Cortex of kidney (tissue), 1 donor: Measurements from ENCODE around the gene DNAH8.
"Not testable (repeated sequence)": the region's sequence is repeated elsewhere in the genome, so short reads cannot be mapped to it uniquely, and the experiment has no call there.

ENCODE experiments used
- DNase-seq: peaks from one replicate; lab custom pipeline; 2025; lab: John Stamatoyannopoulos, UW

DNAH8 gene

GRCh38 chr6:38907264-38907663, 192.2 kb downstream of the DNAH8 start:
- no peak for DNase-seq

DNA sequence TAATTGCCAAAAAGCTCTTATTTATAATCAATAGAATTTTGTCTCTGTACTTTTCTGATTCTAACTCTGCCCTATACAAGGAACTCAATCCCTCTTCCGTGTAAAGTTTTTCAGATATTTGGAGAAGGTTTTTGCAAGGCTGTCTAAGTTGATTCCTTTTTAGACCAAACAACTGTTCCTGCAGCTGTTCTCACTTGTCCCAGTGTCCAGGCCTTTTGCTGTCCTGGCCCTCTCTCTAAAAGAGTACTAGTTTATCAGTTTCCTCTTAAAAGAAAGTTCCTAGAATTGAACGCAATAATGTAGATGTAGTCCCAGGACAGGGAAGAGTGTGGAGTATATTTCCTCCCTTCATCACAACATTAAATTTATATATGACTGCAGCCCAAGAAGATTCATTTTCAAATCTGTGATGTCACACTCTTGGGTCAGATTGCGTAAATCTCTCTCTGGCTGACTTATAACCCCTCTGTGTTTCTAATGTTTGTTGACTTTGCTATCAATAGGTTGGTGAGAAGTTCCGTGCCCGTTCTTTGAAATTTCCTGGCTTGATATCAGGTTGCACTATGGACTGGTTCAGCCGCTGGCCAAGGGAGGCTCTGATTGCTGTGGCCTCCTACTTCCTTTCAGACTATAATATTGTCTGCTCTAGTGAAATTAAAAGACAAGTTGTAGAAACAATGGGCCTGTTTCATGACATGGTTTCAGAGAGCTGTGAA, 194.1 kb downstream of the DNAH8 start:
- no peak for DNase-seq

GRCh38 chr6:38910207-38910606, 195.1 kb downstream of the DNAH8 start:
- DNase-seq: no peak

DNA sequence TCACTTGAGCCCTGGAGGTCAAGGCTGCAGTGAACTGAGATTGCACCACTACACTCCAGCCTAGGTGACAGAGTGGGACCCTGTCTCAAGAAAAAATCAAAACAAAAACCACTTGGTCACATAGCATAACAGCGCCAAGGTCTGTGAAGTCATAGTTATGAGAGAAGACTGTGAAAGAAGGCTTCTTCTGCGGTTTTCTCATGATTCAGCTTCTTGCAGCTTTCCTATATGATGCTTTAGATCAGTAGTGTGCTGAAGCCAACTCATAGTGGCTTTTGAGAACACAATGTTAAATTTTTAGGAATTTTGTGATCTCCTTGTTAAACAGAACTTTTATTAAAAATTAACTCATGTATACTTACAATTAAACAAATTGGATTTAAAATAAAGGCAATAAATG, 197.3 kb downstream of the DNAH8 start:
- no peak for DNase-seq

DNA sequence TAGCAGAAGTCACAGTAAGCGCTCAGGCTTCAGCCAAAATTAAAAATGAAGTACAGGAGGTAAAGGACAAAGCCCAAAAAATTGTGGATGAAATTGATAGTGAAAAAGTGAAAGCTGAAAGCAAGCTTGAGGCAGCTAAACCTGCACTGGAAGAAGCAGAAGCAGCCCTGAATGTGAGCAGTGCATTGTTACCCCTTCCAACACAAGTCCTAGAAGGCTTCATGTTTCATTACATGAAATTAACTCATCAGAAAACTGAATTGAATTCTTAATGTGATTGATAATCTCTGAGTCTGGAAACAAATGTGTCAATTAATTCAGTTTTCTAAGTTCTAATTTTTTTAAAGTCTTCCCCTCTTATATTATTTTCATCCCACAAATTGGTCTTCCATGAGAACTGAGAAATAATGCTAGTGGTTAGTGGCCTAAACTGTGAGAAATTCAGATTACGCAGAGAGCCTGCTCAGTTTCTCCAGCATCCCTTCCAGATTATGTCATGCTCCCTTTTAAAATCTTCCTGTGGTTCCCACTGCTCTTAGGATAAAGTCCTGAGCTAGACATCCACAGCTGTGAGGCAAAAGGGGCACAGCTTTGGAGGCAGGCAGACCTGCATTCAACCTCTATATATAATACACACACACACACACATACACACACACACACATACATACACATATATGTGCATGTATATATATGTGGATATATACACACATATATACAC, 200.3 kb downstream of the DNAH8 start:
- no peak for DNase-seq

- DNase-seq: not testable (repeated sequence)
Measured at GRCh38 chr6:38921540-38921939, 206.4 kb downstream of the DNAH8 start.

- DNase-seq: no peak
Measured at GRCh38 chr6:38924791-38925509, 209.8 kb downstream of the DNAH8 start.

DNA sequence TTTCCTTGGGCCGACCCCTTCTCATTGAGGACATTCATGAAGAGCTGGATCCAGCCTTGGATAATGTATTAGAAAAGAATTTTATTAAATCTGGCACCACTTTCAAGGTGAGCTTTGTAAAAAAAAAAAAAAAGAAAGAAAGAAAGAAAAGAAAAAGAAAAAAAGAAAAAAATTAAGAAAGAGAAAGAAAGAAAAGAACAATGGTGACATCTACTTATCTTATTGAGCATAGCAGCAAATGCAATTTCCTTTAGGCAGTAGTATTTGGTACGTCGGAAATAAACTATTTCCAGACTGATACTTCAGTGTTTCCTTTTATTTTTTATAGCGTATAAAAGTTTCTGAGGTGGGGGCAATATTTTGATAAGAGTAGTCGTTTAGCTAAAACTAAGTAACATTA, 214.4 kb downstream of the DNAH8 start:
- no peak for DNase-seq

DNA sequence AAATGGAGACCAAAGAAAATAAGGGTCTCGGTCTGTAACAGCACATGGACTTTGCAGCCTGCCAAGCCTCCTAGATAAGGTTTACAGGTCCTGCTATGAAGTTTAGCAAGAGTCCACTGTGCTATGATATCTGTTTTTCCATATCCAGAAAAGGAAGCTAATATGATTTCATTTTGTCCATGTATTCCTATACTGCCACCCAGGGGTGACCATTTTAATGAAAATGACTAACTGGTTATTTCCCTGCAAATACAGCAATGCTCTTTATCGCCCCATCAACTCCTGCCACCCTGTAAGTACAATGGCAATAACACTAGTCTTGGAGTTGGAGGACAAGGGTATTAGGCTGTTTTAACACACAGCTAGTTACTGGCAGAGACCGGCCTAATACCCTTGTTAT, 218.3 kb downstream of the DNAH8 start:
- no peak for DNase-seq

DNA sequence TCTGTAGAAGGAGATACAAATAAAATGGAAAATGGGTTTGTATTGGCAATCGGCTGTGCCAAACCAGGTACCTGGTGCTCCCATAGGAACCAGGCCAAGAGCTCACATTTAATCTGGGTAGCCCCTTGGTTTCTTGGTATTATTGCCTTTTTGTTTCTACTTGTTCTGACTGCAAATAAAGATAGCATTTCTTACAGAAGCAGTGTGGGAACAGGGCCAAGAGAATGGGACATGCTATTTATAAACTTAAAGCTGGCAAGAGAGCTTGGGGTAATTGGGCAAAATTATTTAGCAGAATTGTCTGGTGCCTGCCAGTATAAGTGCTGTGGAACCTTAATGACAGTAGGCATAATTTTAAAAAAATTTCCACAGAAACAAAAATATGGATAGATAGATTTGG, 219.9 kb downstream of the DNAH8 start:
- DNase-seq: no peak

GRCh38 chr6:38937839-38938613, 222.9 kb downstream of the DNAH8 start:
- DNase-seq: no peak

DNA sequence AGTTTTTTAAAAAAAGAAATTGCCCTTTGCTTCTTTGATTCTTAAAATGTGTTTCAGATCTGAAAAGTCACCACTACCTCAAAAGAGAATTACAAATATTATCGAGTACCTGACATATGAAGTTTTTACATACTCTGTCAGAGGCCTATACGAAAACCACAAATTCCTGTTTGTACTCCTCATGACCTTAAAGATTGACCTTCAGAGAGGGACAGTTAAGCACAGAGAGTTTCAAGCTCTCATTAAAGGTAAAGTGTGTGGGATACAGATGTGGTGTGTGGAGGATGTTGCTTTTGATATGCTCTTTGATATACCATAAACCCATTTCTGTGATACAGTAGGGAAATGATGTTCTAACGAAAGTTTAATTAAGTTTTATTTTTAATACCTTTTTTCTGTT, 223.6 kb downstream of the DNAH8 start:
- no peak for DNase-seq

GRCh38 chr6:38942442-38942841, 227.3 kb downstream of the DNAH8 start:
- DNase-seq: no peak

DNA sequence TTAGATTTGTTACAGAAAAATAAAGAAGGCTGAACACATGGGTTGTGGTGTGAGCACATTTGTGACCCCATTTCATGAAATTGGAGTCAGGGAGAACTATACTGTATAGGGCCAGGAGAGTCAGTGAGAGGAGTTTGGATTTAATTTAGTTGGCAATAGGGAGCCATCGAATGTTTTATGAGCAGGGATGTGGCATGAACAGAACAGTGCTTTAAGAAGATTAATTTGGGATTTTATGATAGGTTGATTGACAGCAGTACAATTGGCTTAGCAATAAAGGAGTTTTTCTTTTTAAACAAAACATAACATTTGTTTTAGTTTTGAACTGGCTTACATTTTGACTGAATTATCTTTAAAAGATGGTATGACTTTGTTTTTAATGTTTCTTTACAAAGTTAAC, 227.9 kb downstream of the DNAH8 start:
- no peak for DNase-seq

GRCh38 chr6:38943964-38944363, 228.9 kb downstream of the DNAH8 start:
- DNase-seq: no peak

DNA sequence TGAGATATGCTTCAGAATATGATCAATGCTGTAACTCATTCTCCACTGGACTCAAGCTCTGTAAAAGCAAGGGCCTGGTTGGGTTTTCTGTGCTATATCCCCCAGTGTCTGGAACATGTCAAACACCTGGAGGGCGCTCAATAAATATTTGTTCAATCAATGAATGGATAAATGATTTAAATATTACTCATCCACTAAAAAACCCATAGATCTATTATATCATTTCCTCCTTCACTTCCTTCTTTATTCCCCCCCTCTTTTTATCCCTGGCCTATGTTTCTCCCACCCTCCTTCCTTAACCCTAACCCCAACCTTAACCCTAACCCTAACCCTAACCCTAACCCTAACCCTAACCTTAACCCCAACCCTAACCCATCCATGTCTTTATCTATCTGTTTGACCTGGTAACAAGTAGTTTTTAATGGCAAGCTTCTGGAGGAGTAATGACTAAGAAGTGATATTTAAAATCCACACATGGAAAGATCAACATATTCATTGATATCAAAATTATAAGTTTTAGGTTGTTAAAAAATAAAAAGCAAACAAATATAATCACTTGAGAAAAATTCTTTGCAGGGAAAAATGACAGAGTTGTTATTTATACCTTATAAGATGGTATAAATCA, 229.7 kb downstream of the DNAH8 start:
- no peak for DNase-seq

- no peak for DNase-seq
Measured at GRCh38 chr6:38955861-38956260, 240.8 kb downstream of the DNAH8 start.

GRCh38 chr6:38957426-38957825, 242.3 kb downstream of the DNAH8 start:
- no peak for DNase-seq

- no peak for DNase-seq
Measured at GRCh38 chr6:38959138-38959537, 244.0 kb downstream of the DNAH8 start.

GRCh38 chr6:38968702-38969149, 253.6 kb downstream of the DNAH8 start:
- no peak for DNase-seq

GRCh38 chr6:38973178-38974057, 258.3 kb downstream of the DNAH8 start:
- no peak for DNase-seq
